Stimulated activated CD8-positive, alpha-beta memory T cell treated with anti-CD3 and anti-CD28 coated beads, Interleukin-15, amount 100 ng/mL, for 1 hour (primary cell): Measurements from ENCODE around the gene GPC6.

Source experiments
- DNase-seq: peaks from one replicate; pipeline ENCODE4 v3.0.0-alpha.2; 2020; ENCODE audit warnings: low read depth

Gene GPC6

GRCh38 chr13:93687261-93687660 is 460.7 kb downstream of the GPC6 start:
- DNase-seq = no peak

GRCh38 chr13:93689333-93689732 is 462.7 kb downstream of the GPC6 start:
- DNase-seq = no peak

GRCh38 chr13:93690139-93690538 is 463.5 kb downstream of the GPC6 start:
- DNase-seq = no peak

DNA sequence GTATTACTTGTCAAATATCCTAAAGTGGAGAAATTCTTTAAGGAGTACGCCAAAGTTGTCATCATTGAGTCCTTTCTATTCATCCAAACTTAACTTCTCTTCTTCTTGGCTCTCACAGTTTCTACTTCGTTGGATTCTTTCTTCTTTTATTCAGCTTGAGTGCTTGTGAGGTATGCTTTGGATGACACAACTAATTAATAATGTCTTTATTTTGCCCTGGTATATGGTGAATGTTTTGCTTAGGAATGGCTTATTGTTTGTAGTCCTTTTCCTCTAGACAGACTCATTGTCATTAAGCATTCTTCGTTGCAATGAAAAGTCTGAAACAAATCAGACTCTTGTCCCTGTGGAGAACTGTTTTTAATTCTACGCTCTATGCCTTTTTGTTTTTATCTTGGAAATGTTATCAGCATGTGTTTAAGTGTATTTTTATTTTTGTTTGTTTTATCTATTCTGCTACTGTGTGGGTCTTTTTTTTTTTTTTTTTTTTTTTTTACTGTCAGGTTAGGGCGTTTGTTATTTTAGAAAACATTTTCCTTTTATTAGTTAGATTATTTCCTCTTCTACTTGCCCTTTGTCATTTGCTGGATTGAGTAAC is 471.5 kb downstream of the GPC6 start:
- DNase-seq = no peak

DNA sequence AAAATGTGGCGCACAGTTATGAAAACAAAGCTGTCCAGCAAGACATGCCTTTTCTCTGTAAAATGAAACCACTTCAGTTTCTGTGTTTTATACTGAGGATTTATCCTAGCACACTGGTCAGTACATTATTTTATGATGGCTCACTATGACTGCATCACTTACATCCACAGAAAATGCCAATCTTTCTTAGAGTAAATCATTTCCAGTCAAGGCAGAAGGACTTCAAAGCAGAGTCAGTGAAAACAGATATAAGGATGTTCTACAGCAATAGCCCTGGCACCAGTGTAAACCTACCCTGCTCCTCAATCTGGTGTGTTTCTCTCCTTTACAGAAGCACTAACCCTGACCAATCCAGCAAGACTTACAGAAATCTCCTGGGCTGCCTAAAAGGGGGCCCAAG is 473.5 kb downstream of the GPC6 start:
- no peak for DNase-seq

- no peak for DNase-seq
These were observed 481.9 kb downstream of the GPC6 start for GRCh38 chr13:93708308-93709075.

- DNase-seq = no peak
These were observed 483.1 kb downstream of the GPC6 start for GRCh38 chr13:93709506-93710244.

DNA sequence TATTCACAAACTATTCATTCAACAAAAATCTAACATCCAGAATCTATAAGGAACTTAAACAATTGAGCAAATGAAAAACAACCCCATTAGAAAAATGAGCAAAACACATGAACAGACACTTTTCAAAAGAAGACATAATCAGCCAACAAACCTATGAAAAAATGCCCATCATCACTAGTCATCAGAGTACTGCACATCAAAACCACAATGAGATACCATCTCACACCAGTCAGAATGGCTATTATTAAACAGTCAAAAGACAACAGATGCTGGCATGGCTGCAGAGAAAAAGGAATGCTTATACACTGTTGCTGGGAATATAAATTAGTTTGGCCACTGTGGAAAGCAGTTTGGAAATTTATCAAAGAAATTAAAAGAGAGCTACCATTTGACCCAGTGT is 487.6 kb downstream of the GPC6 start:
- DNase-seq = no peak

DNA sequence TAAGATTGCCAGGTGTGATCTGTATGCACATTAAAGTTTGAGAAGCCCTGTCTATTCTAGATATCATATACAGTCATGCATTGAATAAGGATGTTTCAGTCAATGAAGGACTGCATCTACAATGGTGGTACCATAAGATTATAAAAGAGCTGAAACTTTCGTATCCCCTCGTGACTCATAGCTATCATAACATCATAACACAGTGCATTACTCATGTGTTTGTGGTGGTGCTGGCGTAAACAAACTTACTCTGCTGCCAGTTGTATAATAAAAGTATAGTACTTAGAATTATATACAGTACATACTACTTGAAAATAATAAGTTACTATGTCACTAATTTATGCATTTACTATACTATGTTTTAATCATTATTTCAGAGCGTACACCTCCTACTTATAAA is 489.3 kb downstream of the GPC6 start:
- DNase-seq = no peak

DNA sequence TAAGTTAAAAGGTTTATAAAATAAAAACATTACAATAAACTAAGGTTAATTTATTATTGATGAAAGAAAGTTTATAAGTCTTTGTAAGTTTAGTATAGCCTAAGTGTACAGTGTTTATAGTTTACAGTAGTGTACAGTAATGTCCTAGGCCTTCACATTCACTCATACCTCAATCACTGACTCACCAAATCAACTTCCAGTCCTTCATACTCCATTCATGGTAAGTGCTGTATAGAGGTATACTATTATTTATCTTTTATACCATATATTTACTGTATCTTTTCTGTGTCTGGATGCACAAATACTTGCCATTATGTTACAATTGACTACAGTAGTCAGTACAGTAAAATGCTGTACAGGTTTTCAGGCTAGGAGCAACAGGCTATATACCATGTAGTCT is 490.0 kb downstream of the GPC6 start:
- DNase-seq = no peak

DNA sequence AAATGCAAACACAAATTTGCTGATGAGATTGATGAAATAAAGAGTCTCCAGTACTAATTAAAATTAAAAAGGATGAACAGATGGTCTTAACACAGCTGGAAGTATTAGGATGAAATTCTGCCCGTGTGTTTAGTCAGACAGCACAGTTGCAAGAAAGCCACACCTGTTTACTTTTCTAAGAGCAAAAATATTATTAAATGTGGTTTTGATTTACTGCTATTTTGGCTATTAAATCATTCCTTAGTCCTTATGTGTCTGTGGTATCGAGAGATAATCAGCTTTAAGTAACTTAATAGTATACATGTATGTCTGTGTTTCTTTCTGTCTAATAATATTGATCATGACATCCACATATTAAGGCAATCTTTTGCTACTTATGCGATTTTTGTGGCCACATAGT is 494.9 kb downstream of the GPC6 start:
- no peak for DNase-seq

DNA sequence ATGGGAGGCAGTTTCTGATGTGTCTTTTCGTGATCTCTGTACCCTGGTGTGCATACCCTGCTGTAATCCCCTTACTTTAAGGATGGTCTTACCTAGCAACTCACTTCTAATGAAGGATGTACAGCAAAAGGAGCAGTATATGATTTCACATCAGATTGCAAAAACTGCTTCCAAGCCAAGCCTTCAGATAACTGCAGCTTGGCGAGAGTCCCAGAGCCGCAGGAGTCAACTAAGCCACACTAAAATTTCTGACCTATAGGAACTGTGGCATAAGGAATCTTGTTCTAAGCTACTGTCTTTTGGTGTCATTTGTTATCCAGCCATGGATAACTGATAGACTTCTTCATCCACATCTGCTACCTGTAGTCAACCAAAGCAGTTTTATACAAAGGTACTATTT is 496.7 kb downstream of the GPC6 start:
- no peak for DNase-seq

DNA sequence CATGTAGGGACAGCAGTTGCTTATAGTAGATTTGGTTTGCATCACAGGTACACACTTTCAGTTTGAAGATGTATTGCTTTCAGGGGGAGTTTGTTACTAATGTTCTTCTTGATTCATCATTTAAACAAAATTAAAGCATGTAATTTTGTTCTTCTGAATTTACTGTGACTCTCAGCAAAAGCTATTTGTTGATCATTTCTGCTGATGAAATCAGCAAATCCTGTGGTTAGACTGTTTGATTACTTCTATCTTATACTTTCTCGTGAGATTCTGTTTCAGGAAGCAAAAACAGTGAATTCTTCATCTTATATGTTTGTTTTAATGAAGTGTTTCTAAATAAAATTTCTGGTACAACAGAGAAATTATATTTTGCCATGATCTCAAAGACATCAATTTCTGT is 497.6 kb downstream of the GPC6 start:
- DNase-seq = no peak

GRCh38 chr13:93726173-93726957 is 499.8 kb downstream of the GPC6 start:
- no peak for DNase-seq

- no peak for DNase-seq
These were observed 500.9 kb downstream of the GPC6 start for GRCh38 chr13:93727211-93728141.

- no peak for DNase-seq
These were observed 502.8 kb downstream of the GPC6 start for GRCh38 chr13:93729383-93729782.

DNA sequence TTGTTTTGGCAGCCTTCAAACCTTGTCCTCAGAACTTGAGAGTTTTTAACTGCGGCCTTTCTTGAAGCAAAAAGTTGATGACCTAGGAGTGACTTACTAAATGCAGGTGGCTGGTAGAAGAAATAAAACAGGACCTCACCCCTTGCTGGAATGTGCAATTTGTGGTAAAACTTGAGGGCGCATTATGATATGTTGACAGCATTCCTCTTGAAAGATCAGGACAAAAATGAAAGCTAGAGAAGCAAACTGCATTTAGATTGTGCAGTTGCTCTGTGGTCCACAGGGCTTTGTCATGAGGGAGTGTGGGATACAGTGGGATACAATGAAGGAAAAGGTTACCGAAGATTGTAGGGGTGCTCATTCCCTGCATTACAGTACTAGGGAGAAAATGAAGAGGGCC is 504.2 kb downstream of the GPC6 start:
- no peak for DNase-seq

GRCh38 chr13:93732186-93732585 is 505.6 kb downstream of the GPC6 start:
- no peak for DNase-seq

GRCh38 chr13:93736081-93736480 is 509.5 kb downstream of the GPC6 start:
- no peak for DNase-seq

DNA sequence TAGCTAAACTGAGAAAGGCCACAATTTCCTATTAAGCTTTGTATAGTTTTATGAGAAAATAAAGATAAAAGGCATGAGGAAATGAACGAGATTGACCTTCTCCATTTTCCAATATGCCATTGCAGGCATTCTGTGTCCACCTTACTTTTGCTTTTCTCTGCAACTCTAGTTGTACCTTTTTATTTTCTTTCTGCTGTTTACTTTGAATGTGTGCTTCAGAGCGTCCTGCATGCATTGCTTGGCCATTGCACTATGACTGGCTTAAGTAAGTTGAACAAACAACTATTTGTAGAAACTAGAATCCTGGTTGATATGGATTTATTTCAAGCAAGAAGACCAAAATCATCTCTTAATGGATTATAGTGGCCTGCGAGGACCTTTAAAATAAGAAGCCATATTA is 510.3 kb downstream of the GPC6 start:
- DNase-seq = no peak

- DNase-seq = no peak
These were observed 513.7 kb downstream of the GPC6 start for GRCh38 chr13:93740334-93740733.
